IMR-90 (cell line): Measurements from ENCODE around the gene AXIN2. TPM values are rescaled to one million over a fixed set of nuclear protein-coding genes. Genes with fewer than 3 reads are reported as not detected.

ENCODE experiments used
- ATAC-seq: fragments of 200-7000 bp; cut with Tn5 transposase; 2 replicates; pipeline ENCODE4 v1.9.1; 2020; ENCODE audit warnings: low read depth, mild to moderate bottlenecking, moderate library complexity
- BruUV-seq: library from RNA; stranded (reverse); fragments of 400-500 nt; replicated peaks from 2 replicates; lab custom pipeline; 2021; lab: Mats Ljungman, UMichigan
- CTCF ChIA-PET: fragments of 300-600 bp; formaldehyde crosslinking; extraction: SDS; loops from one replicate; lab custom pipeline; 2021; ENCODE audit warnings: antibody characterized with exemption; lab: Yijun Ruan, JAX
- POLR2A ChIA-PET: fragments of 300-600 bp; sonication (Branson Sonifier 250); formaldehyde crosslinking; loops from one replicate; lab custom pipeline; 2022; ENCODE audit warnings: antibody characterized with exemption; ENCODE audit not compliant: unreplicated experiment; lab: Charles Lee
- DNase-seq: peaks from one replicate; pipeline ENCODE4 v3.0.0; 2013
- H2AFZ ChIP-seq: replicated peaks from 2 replicates; pipeline ENCODE3; 2013; ENCODE audit warnings: low read length, mild to moderate bottlenecking; ENCODE audit not compliant: poor library complexity
- H2AK5ac ChIP-seq: 2 replicates; pipeline ENCODE4 v1.6.1; 2013; ENCODE audit warnings: low read depth, low read length, inconsistent platforms
- H2AK9ac ChIP-seq: replicated peaks from 2 replicates; pipeline ENCODE3; 2013; ENCODE audit warnings: mild to moderate bottlenecking, low read depth, low read length, moderate library complexity; ENCODE audit not compliant: poor library complexity
- H2BK120ac ChIP-seq: 2 replicates; pipeline ENCODE4 v1.6.1; 2013; ENCODE audit warnings: low read depth, low read length, inconsistent platforms
- H2BK15ac ChIP-seq: 3 replicates; pipeline ENCODE4 v1.6.1; 2013; ENCODE audit warnings: low read depth, low read length, inconsistent platforms
- H2BK20ac ChIP-seq: 2 replicates; pipeline ENCODE4 v1.6.1; 2013; ENCODE audit warnings: low read depth, mild to moderate bottlenecking, inconsistent platforms, low read length, moderate library complexity
- H2BK5ac ChIP-seq: 2 replicates; pipeline ENCODE4 v1.6.1; 2013; ENCODE audit warnings: mild to moderate bottlenecking, low read depth, low read length, inconsistent platforms; ENCODE audit not compliant: poor library complexity, severe bottlenecking
- H3K14ac ChIP-seq: replicated peaks from 2 replicates; pipeline ENCODE4 v1.6.1; 2013; ENCODE audit warnings: low read depth, low read length, inconsistent platforms
- H3K18ac ChIP-seq: 2 replicates; pipeline ENCODE4 v1.6.1; 2013; ENCODE audit warnings: low read depth, low read length, control low read depth
- H3K23ac ChIP-seq: 2 replicates; pipeline ENCODE4 v1.6.1; 2013; ENCODE audit warnings: low read depth, low read length, inconsistent platforms
- H3K27ac ChIP-seq: 2 replicates; pipeline ENCODE4 v1.5.1; 2013; ENCODE audit warnings: mild to moderate bottlenecking, control low read depth, low read length; ENCODE audit not compliant: insufficient read depth
- H3K27me3 ChIP-seq: 2 replicates; pipeline ENCODE4 v1.6.1; 2013; ENCODE audit warnings: low read length; ENCODE audit not compliant: control insufficient read depth, insufficient read depth
- H3K36me3 ChIP-seq: 2 replicates; pipeline ENCODE4 v1.6.1; 2013; ENCODE audit warnings: low read length, mixed read lengths; ENCODE audit not compliant: control insufficient read depth, insufficient read depth
- H3K4ac ChIP-seq: 2 replicates; pipeline ENCODE4 v1.6.1; 2013; ENCODE audit warnings: low read depth, low read length, inconsistent platforms
- H3K4me1 ChIP-seq: 2 replicates; pipeline ENCODE4 v1.6.1; 2013; ENCODE audit warnings: low read length, mixed read lengths; ENCODE audit not compliant: control insufficient read depth, insufficient read depth
- H3K4me2 ChIP-seq: 2 replicates; pipeline ENCODE4 v1.6.1; 2013; ENCODE audit warnings: low read depth, mild to moderate bottlenecking, control low read depth, low read length, moderate library complexity
- H3K4me3 ChIP-seq: 2 replicates; pipeline ENCODE4 v1.5.1; 2013; ENCODE audit warnings: low read depth, mild to moderate bottlenecking, control low read depth, low read length, moderate library complexity; ENCODE audit not compliant: insufficient read depth
- H3K56ac ChIP-seq: 2 replicates; pipeline ENCODE4 v1.6.1; 2013; ENCODE audit warnings: low read length, inconsistent platforms; ENCODE audit not compliant: insufficient read depth; ENCODE audit errors: extremely low read depth
- H3K79me1 ChIP-seq, 2 experiments: 2 replicates each; pipeline ENCODE4 v1.6.1; 2013; ENCODE audit warnings: low read length in 2 of 2, inconsistent platforms in 1 of 2, low read depth in 1 of 2
- H3K9ac ChIP-seq: 2 replicates; pipeline ENCODE4 v1.6.1; 2013; ENCODE audit warnings: low read depth, low read length, control low read depth
- H3K9me1 ChIP-seq: 2 replicates; pipeline ENCODE4 v1.6.1; 2013; ENCODE audit warnings: low read length, inconsistent platforms; ENCODE audit not compliant: insufficient read depth
- H3K9me3 ChIP-seq: 2 replicates; pipeline ENCODE4 v1.6.1; 2013; ENCODE audit warnings: low read length; ENCODE audit not compliant: control insufficient read depth, insufficient read depth
- H4K20me1 ChIP-seq: 2 replicates; pipeline ENCODE4 v1.6.1; 2013; ENCODE audit warnings: low read length, inconsistent platforms; ENCODE audit not compliant: insufficient read depth
- H4K5ac ChIP-seq: 2 replicates; pipeline ENCODE4 v1.6.1; 2013; ENCODE audit warnings: mild to moderate bottlenecking, low read depth, low read length, control low read depth
- H4K8ac ChIP-seq, 2 experiments: 2 replicates each; pipeline ENCODE4 v1.6.1; 2013; ENCODE audit warnings: low read depth in 2 of 2, low read length in 2 of 2, control low read depth in 1 of 2, inconsistent platforms in 1 of 2
- H4K91ac ChIP-seq: 2 replicates; pipeline ENCODE4 v1.6.1; 2013; ENCODE audit warnings: low read depth, low read length, inconsistent platforms; ENCODE audit not compliant: insufficient read depth
- CEBPB ChIP-seq: IDR thresholded peaks from 2 replicates; pipeline ENCODE4 v1.6.1; 2012; ENCODE audit warnings: low read depth, low read length, improper control_type of control experiment
- RFX5 ChIP-seq: IDR thresholded peaks from 2 replicates; pipeline ENCODE4 v1.8.0; 2012; ENCODE audit warnings: low read depth, mild to moderate bottlenecking, low read length, moderate library complexity
- WGBS, 2 experiments: methylation state at CpG; one replicate each; pipeline versions ENCODE4 v1.1.5 to v1.1.7; 2013; ENCODE audit warnings: missing lambda C conversion rate in 2 of 2; ENCODE audit not compliant: insufficient read length in 1 of 2; ENCODE audit errors: extremely low coverage in 2 of 2; 5-methylcytosine and 5-hydroxymethylcytosine counted together
- dilution Hi-C: fragments of 300-500 bp; cut with HindIII; formaldehyde crosslinking; loops from one replicate; pipeline ENCODE4 v1.14.3; 2018; ENCODE audit warnings: low sequenced_read_pairs; ENCODE audit not compliant: unreplicated experiment
- in situ Hi-C: fragments of 300-500 bp; cut with MboI; formaldehyde crosslinking; loops from 3 replicates; pipeline ENCODE4 v1.14.3; 2019; ENCODE audit warnings: low sequenced_read_pairs, inconsistent platforms, mixed read lengths
- intact Hi-C: fragments of 100-400 bp; cut with micrococcal nuclease; formaldehyde crosslinking; loops from 2 replicates; pipeline ENCODE4 v1.10.0; 2022
- polyA plus RNA-seq, 3 experiments: library from polyadenylated mRNA; depleted of rRNA; stranded (reverse); fragments of >200 nt; gene quantifications; 2 replicates each; pipeline ENCODE4 v1.2.3, GENCODE V29; 2012; ENCODE audit warnings: low replicate concordance in 1 of 3
- total RNA-seq: library from RNA; depleted of rRNA; stranded (reverse); fragments of >200 nt; gene quantifications from 2 replicates; pipeline ENCODE4 v1.2.3, GENCODE V29; 2012

AXIN2 gene
- total and polyA plus RNA-seq, 2 of the 4 experiments (the other 2 are of a cell fraction): 0.91 to 1.8 TPM

DNA sequence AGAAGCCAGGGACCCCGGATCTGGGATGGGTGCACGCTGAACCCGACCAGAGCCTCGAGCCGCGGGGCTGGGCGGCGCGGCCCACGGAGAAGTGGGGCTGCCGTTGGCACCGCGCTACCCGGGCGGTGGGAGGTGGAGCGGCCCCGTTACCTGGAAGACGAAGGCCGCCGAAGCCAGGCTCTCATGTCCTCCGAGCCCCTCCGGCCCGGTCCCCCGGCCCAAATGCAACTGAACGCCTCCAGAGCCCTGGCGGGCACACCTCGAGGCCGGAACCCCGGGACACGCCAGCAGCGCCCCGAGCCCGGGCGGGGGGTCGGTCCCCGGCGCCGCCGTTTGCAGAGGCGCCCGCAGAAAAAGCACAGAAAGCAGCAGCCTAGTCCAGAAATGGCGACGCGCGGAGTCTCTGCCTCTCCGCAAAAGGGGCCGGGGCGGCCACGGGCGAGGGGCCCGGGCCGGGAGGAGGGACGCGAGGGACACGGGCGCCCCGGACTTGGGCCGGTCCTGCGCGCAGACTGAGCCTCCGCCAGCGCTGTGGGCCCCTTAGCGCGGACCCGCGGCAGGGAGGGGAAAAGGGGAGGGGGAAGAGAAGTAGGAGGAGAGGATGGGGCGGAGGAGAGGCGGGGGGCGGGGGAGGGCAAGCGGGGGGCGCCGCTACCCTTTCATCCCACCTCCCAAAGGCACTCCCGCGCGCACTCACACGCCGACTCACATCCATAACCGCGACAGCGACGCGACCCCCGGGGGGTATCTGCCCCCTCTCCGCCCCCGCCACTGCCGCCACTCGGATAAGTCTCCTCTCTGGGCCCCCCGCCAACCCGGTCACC is 1.4 kb downstream of the AXIN2 start:
- 2% methylated on average over 29 of the region's 89 CpGs; no CpG with 5 or more reads in 1 of the 2 experiments for WGBS, 2 experiments
- no TSS peak for BruUV-seq
- H3K9ac ChIP-seq: peak overlapping the region; percentile 30; the same call in 1 of the 2 replicates

More for the DNA sequence above, 1.4 kb downstream of the AXIN2 start:
- Histone ChIP-seq H3K36me3 (peaks cover 10% of the 10 kb centered on the region; the same call in 1 of the 2 replicates), H2BK5ac (no peak overlapping the region), H4K8ac (no peak overlapping the region), H2AK9ac (no peak overlapping the region), H2AFZ (peak overlapping the region; percentile 90), H3K4me2 (peak overlapping the region; percentile 85), H2BK15ac (no peak overlapping the region), H3K4me3 (peak overlapping the region; percentile 57), H3K4ac (no peak overlapping the region), H3K9me3 (no peaks in the 10 kb centered on the region), H3K18ac (no peak overlapping the region), H3K4me1 (peaks cover 5% of the 10 kb centered on the region; the same call in 1 of the 2 replicates), H4K5ac (no peak overlapping the region), H2BK20ac (no peak overlapping the region), H3K79me1 (0 out of 4 replicates have a peak, but pooled peaks cover 0 to 4% of the 10 kb centered on the region in 2 experiments), H3K9me1 (no peaks in the 10 kb centered on the region; the same call in 1 of the 2 replicates), H3K27me3 (peaks cover 15% of the 10 kb centered on the region), H3K14ac (no peak overlapping the region), H3K27ac (no peak overlapping the region), H3K23ac (peak overlapping the region; percentile 23; the same call in 1 of the 2 replicates), H2AK5ac (no peak overlapping the region), H4K20me1 (peaks cover 30% of the 10 kb centered on the region; the same call in 1 of the 2 replicates), H2BK120ac (no peak overlapping the region), H4K91ac (no peak overlapping the region; the same call in 1 of the 2 replicates), H3K56ac (no peak overlapping the region)
- no peak for TF ChIP-seq RFX5
- no peak for TF ChIP-seq CEBPB
- ATAC-seq (peak; percentile 25), DNase-seq (no peak)
- ChIA-PET POLR2A (no interaction called here), CTCF (no interaction called here)
- intact Hi-C loops: loop anchor here (2.0 to 5.0 kb wide), 4 partner anchors 137 to 427 kb away; no protein-coding TSS in a partner anchor
- dilution Hi-C loops: no loop called here
- in situ Hi-C loops: loop anchor here (5.0 to 25.0 kb wide), 2 partner anchors 268 to 602 kb away; no protein-coding TSS in a partner anchor
